Sigmoid colon (tissue), 7 donors: ENCODE results near the gene DNAJC6. TPM values are rescaled to one million over a fixed set of nuclear protein-coding genes. Genes with fewer than 3 reads are reported as not detected.

Experiments
- DNase-seq: peaks from one replicate; pipeline ENCODE4 v3.0.0-alpha.2; 2019
- H3K27ac ChIP-seq, 4 donors: fragments of 200-600 bp; sonication (generic); one replicate each; pipeline ENCODE4 v1.5.1; 2016 to 2019; ENCODE audit warnings: mild to moderate bottlenecking in 1 of 4
- H3K27me3 ChIP-seq, 3 donors: fragments of 200-600 bp; sonication (generic); one replicate each; pipeline ENCODE4 v1.5.1; 2019; ENCODE audit warnings: mild to moderate bottlenecking in 1 of 3
- H3K36me3 ChIP-seq, 4 donors: fragments of 200-600 bp; sonication (generic); one replicate each; pipeline ENCODE4 v1.5.1; 2016 to 2019
- H3K4me1 ChIP-seq, 4 donors: fragments of 200-600 bp; sonication (generic); one replicate each; pipeline ENCODE4 v1.5.1; 2017 to 2019
- H3K4me3 ChIP-seq, 4 donors: fragments of 200-600 bp; sonication (generic); one replicate each; pipeline ENCODE4 v1.5.1; 2017 to 2019; ENCODE audit warnings: mild to moderate bottlenecking in 2 of 4, moderate library complexity in 1 of 4
- H3K9me3 ChIP-seq, 4 donors: fragments of 200-600 bp in 3 of 4; sonication (generic) in 3 of 4; one replicate each; pipeline versions ENCODE4 v1.5.1 to v1.6.1; 2013 to 2019
- EP300 ChIP-seq, 4 donors: sonication (generic); formaldehyde crosslinking; IDR thresholded peaks; one replicate each; pipeline ENCODE4 v1.6.1; 2017; ENCODE audit warnings: antibody characterized with exemption in 4 of 4
- POLR2A ChIP-seq, 2 donors: fragments of 450-650 bp; IDR thresholded peaks; one replicate each; pipeline ENCODE4 v1.6.1; 2016; ENCODE audit warnings: antibody characterized with exemption in 2 of 2, mild to moderate bottlenecking in 2 of 2, moderate library complexity in 2 of 2
- POLR2AphosphoS5 ChIP-seq, 4 donors: sonication (generic); formaldehyde crosslinking; IDR thresholded peaks; one replicate each; pipeline ENCODE4 v1.6.1; 2017; ENCODE audit warnings: antibody characterized with exemption in 4 of 4
- WGBS, 2 donors: extraction: QIAGEN DNeasy Blood & Tissue Kit; methylation state at CpG; one replicate each; pipeline ENCODE4 v1.1.7; 2013; 5-methylcytosine and 5-hydroxymethylcytosine counted together
- intact Hi-C: fragments of 100-400 bp; cut with DNase I; formaldehyde crosslinking; loops from one replicate; pipeline ENCODE4 v1.15.1; 2023
- polyA plus RNA-seq, 3 donors: library from polyadenylated mRNA; stranded (reverse); fragments of 200-250 nt; gene quantifications; one replicate each; pipeline ENCODE4 v1.2.3, GENCODE V29; 2013
- small RNA-seq, 3 donors: library from RNA; depleted of rRNA; stranded (forward); fragments of <200 nt; gene quantifications; one replicate each; pipeline ENCODE3, GENCODE V24; 2016
- total RNA-seq, 4 donors: library from RNA; depleted of rRNA; stranded (reverse); fragments of >200 nt; gene quantifications; one replicate each; pipeline ENCODE4 v1.1.0, GENCODE V29; 2016
- TF ChIP-seq, protein P1 (sequence below), 4 experiments: fragments of 450-650 bp in 3 of 4; fragments of 200-600 bp in 1 of 4; IDR thresholded peaks; one replicate each; pipeline ENCODE4 v1.5.1; 2016 to 2019; ENCODE audit warnings: antibody characterized with exemption in 4 of 4, mild to moderate bottlenecking in 3 of 4, moderate library complexity in 2 of 4
- donor health status: healthy with polysubstance abuse.
- donor health status: Bipolar disorder and iron deficiency.
- donor health status: healthy.

The DNAJC6 gene
- total and polyA plus RNA-seq, 7 donors: 0.23 to 7.1 (median 3.9) TPM

DNA sequence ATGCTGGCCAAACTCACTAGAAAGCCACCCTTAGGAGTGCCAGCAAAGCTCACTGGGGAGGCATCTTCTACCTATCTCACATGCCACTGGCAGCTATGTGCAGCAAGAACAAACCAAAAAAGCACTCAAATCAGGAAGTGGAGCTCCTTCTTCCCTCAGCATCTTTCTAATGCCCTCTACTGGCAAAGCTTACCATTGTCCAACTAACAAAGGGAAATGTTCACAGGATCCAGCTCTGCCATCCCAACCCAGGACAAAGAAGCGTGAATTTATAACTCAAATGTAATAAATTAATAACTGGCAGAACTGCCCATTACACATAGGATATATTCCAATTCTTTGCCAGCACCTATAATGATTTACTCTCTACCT is 150.0 kb downstream of the DNAJC6 start:
- Histone ChIP-seq H3K27ac (no peak overlapping the region), H3K4me3 (no peak overlapping the region), H3K9me3 (no peaks in the 10 kb centered on the region), H3K4me1 (no peaks in the 10 kb centered on the region), H3K27me3 (no peaks in the 10 kb centered on the region), H3K36me3 (no peaks in the 10 kb centered on the region)
- TF ChIP-seq, protein P1, sequence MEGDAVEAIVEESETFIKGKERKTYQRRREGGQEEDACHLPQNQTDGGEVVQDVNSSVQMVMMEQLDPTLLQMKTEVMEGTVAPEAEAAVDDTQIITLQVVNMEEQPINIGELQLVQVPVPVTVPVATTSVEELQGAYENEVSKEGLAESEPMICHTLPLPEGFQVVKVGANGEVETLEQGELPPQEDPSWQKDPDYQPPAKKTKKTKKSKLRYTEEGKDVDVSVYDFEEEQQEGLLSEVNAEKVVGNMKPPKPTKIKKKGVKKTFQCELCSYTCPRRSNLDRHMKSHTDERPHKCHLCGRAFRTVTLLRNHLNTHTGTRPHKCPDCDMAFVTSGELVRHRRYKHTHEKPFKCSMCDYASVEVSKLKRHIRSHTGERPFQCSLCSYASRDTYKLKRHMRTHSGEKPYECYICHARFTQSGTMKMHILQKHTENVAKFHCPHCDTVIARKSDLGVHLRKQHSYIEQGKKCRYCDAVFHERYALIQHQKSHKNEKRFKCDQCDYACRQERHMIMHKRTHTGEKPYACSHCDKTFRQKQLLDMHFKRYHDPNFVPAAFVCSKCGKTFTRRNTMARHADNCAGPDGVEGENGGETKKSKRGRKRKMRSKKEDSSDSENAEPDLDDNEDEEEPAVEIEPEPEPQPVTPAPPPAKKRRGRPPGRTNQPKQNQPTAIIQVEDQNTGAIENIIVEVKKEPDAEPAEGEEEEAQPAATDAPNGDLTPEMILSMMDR (IDR thresholded peaks at IDR 0.05): no peak
- TF ChIP-seq POLR2A (IDR thresholded peaks at IDR 0.05) (no peak), EP300 (IDR thresholded peaks at IDR 0.05) (no peak), POLR2AphosphoS5 (IDR thresholded peaks at IDR 0.05) (no peak)
- intact Hi-C loops: no loop called here
- no peak for DNase-seq
- 68 to 74% methylated on average over 1 of the region's 1 CpG for WGBS, 2 donors

Small RNAs within 50 kb of the gene (small RNA-seq; reads per million reads assigned to genes)
- gene COX6CP13: 0 reads per million in 3 donors
- 0 reads per million in 3 donors for gene RNU2-15P

Other genes with a start within 250 kb of the DNAJC6 start
- gene AK4, start 161.3 kb upstream of the DNAJC6 start, total RNA-seq: 10 to 100 TPM; 37.8 to 74.1 (median 46.2) TPM
- gene AK4, start 161.3 kb upstream of the DNAJC6 start, polyA plus RNA-seq: 10 to 100 TPM in 2 of 3 donors, 1 to 10 TPM in 1; 9.7 to 13.5 (median 10.8) TPM
- gene LEPR, start 111.1 kb downstream of the DNAJC6 start, total RNA-seq: 10 to 100 TPM in 2 of 4 donors, 1 to 10 TPM in 2; 5.3 to 24.7 (median 9.9) TPM
- 1 to 10 TPM in 1 of 3 donors, under 1 TPM in 2; 0.46 to 2.6 (median 0.60) TPM for gene LEPR, start 111.1 kb downstream of the DNAJC6 start, polyA plus RNA-seq
- gene LEPROT, start 111.1 kb downstream of the DNAJC6 start, total RNA-seq: 10 to 100 TPM; 48.2 to 67.8 (median 57.0) TPM
- 10 to 100 TPM; 14.3 to 29.8 (median 15.6) TPM for gene LEPROT, start 111.1 kb downstream of the DNAJC6 start, polyA plus RNA-seq